ENCODE results near the gene PDZD2. TPM values are rescaled to one million over a fixed set of nuclear protein-coding genes. Genes with fewer than 3 reads are reported as not detected.

The PDZD2 gene
- total RNA-seq, 1 donor, result 0.36 TPM

DNA sequence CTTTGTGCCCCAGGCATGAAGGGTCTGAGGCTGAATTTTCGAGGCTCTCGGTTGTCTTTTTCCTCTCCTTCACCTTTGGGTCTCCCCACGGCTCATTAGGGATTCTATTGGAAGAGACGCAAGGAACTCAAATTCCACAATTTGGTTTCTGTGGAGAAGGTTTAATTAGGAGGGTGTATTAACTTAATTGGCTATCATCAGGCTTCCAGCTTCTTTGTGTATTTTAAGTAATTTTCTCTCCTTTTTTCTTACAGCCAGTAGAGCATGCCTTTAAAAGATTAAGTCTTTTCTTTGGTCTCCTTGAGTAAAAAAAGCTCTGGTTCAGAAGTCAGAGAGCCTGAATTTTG lies 115.4 kb downstream of the PDZD2 start:
- H4K20me1 ChIP-seq (ENCODE audit: insufficient read depth, low read length), result no peaks in the 10 kb centered on the region
- no peaks in the 10 kb centered on the region for H3K79me2 ChIP-seq (ENCODE audit: insufficient read depth, low read length)
- H3K36me3 ChIP-seq (ENCODE audit: insufficient read depth, low read length), result no peaks in the 10 kb centered on the region
- H3K4me1 ChIP-seq (ENCODE audit: insufficient read depth, low read length), result no peaks in the 10 kb centered on the region
- H3K27me3 ChIP-seq (ENCODE audit: insufficient read depth, low read length), result peaks cover 18% of the 10 kb centered on the region
- H3K27ac ChIP-seq (ENCODE audit: low read depth, low read length), result no peak overlapping the region
- no peak overlapping the region for H2AFZ ChIP-seq (ENCODE audit: low read length)
- H3K4me2 ChIP-seq (ENCODE audit: insufficient read depth, low read length), result no peak overlapping the region
- DNase-seq (ENCODE audit: insufficient read length, low spot score, missing footprints), result no peak
- TF ChIP-seq CTCF (IDR thresholded peaks at IDR 0.05; ENCODE audit: extremely low read depth, low read depth, low read length), result no peak
- H3K9me3 ChIP-seq (ENCODE audit: low read depth, low read length), result no peaks in the 10 kb centered on the region
- H3K4me3 ChIP-seq (ENCODE audit: insufficient read depth, low read length), result no peak overlapping the region

DNA sequence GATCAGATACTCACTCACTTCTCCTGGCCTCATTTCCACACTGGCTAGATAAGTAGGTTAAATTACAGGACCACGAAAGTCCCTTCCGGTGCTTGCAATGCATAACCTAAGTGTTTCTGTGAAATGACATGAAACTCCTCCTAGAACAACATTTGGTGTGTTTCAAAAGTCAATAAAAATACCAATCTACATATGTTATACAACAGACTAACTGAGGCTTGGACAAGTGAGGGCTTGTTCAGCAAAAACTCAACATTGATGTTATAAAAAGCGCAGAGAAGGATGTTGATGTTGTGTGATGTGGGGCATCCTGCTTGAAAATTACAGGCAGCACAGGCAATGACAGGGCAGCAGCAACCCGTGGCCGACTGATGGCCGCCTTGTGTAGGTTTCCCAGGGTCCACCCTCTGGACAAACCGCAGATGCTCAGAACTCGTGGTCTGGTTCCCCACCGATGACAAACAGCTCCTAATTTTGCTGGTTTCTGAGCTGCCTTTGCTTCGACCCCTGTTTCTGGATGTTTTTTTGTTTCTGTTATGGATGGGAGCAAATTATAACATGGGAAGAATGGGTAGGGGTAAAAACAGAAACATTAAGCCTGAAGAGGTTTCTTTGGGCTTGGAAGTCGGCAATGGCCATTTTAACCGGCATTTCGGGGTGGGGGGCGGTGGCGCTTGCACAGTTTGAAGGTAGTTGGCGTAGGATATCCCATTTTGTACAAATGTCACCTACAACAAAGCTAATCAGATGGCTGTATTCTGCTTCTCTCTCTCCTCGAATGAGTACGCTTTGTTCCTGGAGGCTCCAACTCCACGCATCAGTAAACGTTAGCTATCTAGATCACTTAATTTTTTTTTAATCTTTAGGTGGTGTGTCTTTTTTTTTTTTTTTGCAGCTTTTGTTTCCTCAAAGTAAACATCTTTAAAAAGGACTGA lies 116.1 kb downstream of the PDZD2 start:
- Histone ChIP-seq H3K27ac (ENCODE audit: low read depth, low read length) (no peak overlapping the region), H3K36me3 (ENCODE audit: insufficient read depth, low read length) (no peaks in the 10 kb centered on the region), H2AFZ (ENCODE audit: low read length) (no peak overlapping the region), H3K79me2 (ENCODE audit: insufficient read depth, low read length) (no peaks in the 10 kb centered on the region), H4K20me1 (ENCODE audit: insufficient read depth, low read length) (no peaks in the 10 kb centered on the region), H3K4me2 (ENCODE audit: insufficient read depth, low read length) (no peak overlapping the region), H3K4me1 (ENCODE audit: insufficient read depth, low read length) (no peaks in the 10 kb centered on the region), H3K27me3 (ENCODE audit: insufficient read depth, low read length) (peaks cover 18% of the 10 kb centered on the region), H3K4me3 (ENCODE audit: insufficient read depth, low read length) (no peak overlapping the region), H3K9me3 (ENCODE audit: low read depth, low read length) (no peaks in the 10 kb centered on the region)
- TF ChIP-seq CTCF (IDR thresholded peaks at IDR 0.05; ENCODE audit: extremely low read depth, low read depth, low read length), result no peak
- no peak for DNase-seq (ENCODE audit: insufficient read length, low spot score, missing footprints)

DNA sequence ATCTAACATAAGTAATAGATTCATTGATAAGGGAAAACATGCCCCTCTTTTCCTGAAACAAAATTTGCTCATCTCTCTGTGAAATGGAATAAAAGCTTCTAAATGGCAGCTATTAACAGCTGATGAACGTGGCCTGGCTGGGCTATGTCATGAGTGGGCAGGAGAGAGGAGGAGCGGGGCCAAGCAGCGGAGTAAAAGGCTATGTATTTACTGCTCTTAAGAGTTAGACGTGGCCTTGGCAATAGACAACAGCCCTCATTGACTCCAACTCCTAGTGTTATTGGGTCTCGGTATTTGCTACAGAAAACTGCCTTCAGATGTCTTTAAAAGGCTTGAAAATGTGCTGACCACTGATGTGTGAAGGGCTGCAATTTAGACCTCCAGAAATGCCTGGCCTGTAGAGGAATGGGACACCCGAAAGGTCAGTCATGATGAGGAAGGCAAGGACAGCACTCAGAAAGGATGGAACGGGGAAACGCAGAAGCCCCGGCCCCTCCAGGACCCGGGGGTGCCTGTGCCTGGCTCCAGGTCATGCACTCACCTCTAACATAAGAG lies 116.8 kb downstream of the PDZD2 start:
- Histone ChIP-seq H3K36me3 (ENCODE audit: insufficient read depth, low read length) (no peaks in the 10 kb centered on the region), H3K4me2 (ENCODE audit: insufficient read depth, low read length) (no peak overlapping the region), H4K20me1 (ENCODE audit: insufficient read depth, low read length) (no peaks in the 10 kb centered on the region), H3K79me2 (ENCODE audit: insufficient read depth, low read length) (no peaks in the 10 kb centered on the region), H3K27ac (ENCODE audit: low read depth, low read length) (no peak overlapping the region), H3K4me1 (ENCODE audit: insufficient read depth, low read length) (no peaks in the 10 kb centered on the region), H2AFZ (ENCODE audit: low read length) (no peak overlapping the region), H3K27me3 (ENCODE audit: insufficient read depth, low read length) (peaks cover 18% of the 10 kb centered on the region), H3K4me3 (ENCODE audit: insufficient read depth, low read length) (no peak overlapping the region), H3K9me3 (ENCODE audit: low read depth, low read length) (no peaks in the 10 kb centered on the region)
- DNase-seq (ENCODE audit: insufficient read length, low spot score, missing footprints), result no peak
- no peak for TF ChIP-seq CTCF (IDR thresholded peaks at IDR 0.05; ENCODE audit: extremely low read depth, low read depth, low read length)

- Histone ChIP-seq H4K20me1 (ENCODE audit: insufficient read depth, low read length) (no peaks in the 10 kb centered on the region), H2AFZ (ENCODE audit: low read length) (no peak overlapping the region), H3K36me3 (ENCODE audit: insufficient read depth, low read length) (no peaks in the 10 kb centered on the region), H3K9me3 (ENCODE audit: low read depth, low read length) (no peaks in the 10 kb centered on the region), H3K4me2 (ENCODE audit: insufficient read depth, low read length) (no peak overlapping the region), H3K79me2 (ENCODE audit: insufficient read depth, low read length) (no peaks in the 10 kb centered on the region), H3K4me3 (ENCODE audit: insufficient read depth, low read length) (no peak overlapping the region), H3K4me1 (ENCODE audit: insufficient read depth, low read length) (no peaks in the 10 kb centered on the region), H3K27me3 (ENCODE audit: insufficient read depth, low read length) (peaks cover 18% of the 10 kb centered on the region), H3K27ac (ENCODE audit: low read depth, low read length) (no peak overlapping the region)
- no peak for TF ChIP-seq CTCF (IDR thresholded peaks at IDR 0.05; ENCODE audit: extremely low read depth, low read depth, low read length)
- no peak for DNase-seq (ENCODE audit: insufficient read length, low spot score, missing footprints)
Observed at GRCh38 chr5:31757806-31758205, 118.9 kb downstream of the PDZD2 start.
